Amniotic stem cell (primary cell): ENCODE measurements around the gene DNAAF5.

Experiments used
- DNase-seq: peaks from one replicate; lab custom pipeline; 2025; lab: John Stamatoyannopoulos, UW

The DNAAF5 gene

GRCh38 chr7:707296-708000 lies 19.1 kb upstream of the DNAAF5 start:
- DNase-seq: no peak

GRCh38 chr7:710161-710560 lies 16.3 kb upstream of the DNAAF5 start:
- DNase-seq: no peak

DNA sequence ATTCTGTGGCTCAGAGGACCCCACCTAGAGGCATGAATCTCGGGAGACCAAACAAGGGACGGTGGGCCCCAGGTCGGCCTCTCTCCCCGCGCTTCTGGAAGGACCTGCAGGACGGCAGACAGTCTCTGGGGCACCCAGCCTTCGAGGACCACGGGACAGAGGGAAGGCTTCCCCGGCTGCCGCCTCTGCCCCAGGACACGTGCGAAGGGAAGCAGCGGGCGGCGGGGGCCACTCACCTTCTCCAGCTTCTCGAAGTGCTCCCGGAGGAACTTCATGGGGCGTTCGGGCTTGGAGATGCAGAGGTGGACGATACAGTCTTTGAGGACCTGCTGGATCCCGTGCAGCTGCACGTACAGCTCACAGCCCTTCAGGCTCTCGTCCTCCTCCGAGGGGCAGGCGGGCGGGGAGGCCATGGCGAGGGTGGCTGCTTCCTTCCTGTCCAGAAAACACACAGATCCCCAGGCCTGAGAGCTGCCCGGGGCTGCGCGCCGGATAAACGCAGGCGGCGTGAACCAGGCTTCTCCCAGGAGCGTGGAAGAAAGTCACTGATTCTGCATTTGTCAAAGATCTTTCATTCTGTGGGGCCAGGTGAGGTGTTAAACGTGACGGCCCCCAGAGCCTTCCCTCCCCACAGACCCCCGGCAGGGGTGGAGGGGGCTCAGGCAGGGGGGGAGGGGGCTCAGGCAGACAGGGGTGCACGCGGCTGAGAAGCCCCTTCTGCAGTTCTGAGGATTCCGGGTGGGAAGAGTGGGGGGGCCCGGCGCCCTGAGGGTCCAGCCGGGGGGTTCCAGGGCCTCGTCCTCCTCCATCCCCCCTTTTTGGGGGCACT lies 15.2 kb upstream of the DNAAF5 start:
- no peak for DNase-seq

DNA sequence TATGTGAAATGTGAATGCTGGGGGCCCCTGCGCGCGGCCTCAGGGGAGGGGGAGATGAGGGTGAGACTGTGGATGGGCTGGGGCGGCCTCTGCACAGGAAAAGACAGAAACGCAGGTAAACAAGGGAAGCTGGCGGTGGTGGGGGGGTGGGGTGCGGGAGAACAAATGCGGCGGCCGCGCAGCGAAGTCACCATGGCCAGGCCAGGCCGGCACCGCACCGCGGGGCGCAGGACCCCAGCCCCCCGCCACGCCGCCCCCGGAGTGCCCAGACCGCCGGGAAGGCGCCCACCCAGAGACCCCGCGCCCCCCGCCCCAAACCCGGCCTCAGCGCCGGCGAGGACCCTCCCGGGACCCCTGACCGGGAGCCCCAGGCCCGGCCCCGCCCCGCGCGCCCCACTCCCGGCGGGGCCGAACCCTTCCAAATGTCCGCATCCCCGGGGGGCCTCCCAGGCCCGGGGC lies 14.5 kb upstream of the DNAAF5 start:
- DNase-seq: no peak

DNA sequence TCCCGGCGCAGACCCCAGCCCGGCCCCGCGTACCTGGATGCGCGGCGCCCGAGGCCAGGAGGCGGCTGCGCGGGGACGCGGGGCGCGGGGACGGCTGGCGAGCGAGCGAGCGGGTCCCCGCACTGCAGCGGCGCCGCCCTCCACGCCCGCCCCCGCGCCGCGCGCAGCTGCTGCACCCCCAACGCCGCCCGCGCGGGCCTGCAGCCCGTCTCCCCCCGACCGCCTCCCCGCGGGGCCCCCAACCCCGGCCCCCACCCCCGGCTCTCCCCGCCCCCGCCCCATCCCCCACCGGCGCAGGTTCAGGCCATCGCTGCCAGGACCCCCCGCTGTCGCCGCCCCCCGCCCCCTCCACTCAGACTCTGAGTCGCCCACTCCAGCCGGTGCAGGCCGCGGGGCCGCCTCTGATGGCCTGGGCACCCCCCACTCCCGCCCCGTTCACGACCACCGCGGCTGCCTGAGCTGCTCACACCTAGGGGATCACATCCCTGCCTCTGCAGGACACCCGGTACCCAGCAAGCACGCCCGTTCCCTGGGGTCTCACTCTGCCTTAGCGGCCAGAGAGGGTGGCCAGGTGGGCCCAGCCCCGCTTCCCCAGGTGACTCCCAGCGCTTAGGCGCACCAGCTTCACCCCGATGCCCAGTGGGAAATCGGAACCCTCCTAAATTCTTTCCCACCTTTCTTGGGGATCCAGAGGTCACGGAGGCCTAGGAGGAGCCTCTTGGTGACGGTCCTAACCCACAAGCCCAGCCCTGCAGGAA lies 13.9 kb upstream of the DNAAF5 start:
- DNase-seq: no peak

GRCh38 chr7:713139-713457 lies 13.4 kb upstream of the DNAAF5 start:
- DNase-seq: no peak

DNA sequence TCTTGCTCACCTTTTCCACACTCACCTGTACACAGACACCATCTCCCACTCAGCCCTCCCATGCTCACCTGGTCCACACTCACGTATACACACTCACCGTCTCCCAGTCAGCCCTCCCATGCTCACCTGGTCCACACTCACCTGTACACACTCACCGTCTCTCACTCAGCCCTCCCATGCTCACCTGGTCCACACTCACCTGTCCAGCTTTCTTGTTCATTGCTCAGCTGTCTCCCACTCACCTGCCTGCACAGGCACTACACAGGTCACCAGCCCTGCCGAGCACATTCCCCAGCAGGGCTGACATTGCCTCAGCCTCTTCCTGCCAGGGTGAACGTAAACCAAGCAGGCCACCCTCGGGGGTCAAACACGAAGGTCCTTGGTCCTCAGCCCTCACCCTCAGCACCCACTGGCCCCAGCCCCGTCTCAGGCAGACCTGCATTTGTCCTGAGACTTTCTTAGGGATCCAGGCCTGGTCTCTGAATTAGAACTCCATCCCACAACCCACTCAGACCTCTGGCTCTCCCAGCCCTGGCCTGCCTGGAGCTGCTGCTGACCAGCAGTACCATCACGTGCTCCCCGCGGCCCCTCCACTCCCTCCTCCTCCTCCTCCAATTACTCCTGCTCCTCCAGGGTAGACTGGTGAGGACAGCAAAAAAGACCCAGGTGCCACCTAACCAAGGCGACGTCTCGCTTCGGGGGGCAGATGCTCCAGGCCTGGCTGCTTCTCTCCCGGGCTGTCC lies 12.8 kb upstream of the DNAAF5 start:
- no peak for DNase-seq

- DNase-seq: no peak
These were observed 12.2 kb upstream of the DNAAF5 start for GRCh38 chr7:714251-714671.

GRCh38 chr7:716222-716621 lies 10.3 kb upstream of the DNAAF5 start:
- no peak for DNase-seq

GRCh38 chr7:716636-717035 lies 9.9 kb upstream of the DNAAF5 start:
- no peak for DNase-seq

GRCh38 chr7:721619-722248 lies 4.8 kb upstream of the DNAAF5 start:
- DNase-seq: no peak

GRCh38 chr7:723541-723940 lies 3.0 kb upstream of the DNAAF5 start:
- no peak for DNase-seq

- no peak for DNase-seq
These were observed 2.2 kb upstream of the DNAAF5 start for GRCh38 chr7:724298-724697.

- no peak for DNase-seq
These were observed 1.1 kb upstream of the DNAAF5 start for GRCh38 chr7:725223-726005.

- no peak for DNase-seq
These were observed 280 bp downstream of the DNAAF5 start for GRCh38 chr7:726854-727103.

DNA sequence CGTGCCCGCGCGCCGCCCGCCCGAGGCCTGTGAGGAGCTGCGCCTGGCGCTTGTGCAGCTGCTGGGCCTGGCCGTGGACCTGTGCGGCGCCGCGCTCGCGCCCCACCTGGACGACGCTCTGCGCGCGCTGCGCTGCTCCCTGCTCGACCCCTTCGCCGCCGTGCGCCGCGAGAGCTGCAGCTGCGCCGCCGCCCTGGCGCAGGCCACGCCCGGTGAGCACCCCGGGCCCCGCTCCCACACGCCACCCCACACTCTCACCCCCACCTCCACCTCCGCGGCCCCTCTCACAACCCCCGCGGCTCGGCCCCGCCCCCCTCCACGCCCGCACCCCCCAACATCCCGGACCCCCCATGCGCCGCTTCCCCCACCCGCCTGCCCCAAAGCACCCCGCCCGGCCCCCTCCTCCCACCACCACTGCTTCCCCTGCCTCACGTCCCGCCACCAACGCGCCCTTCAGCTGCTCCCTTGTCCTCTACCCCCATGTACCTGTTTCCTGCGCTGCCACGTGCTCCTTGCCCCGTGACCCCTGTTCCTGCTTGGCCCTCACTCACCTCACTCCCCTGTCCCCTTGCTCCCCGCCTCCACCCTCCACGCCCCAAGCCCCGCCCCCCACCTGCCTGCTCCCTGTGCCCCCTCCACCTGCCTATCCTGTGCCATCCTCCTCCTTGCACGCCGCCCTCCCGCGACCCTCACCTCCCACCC lies 756 bp downstream of the DNAAF5 start, which contains the start of gene PRKAR1B:
TSS of gene PRKAR1B (minus strand) at position 178 of the 702 bp plus-strand sequence. CDS start 15,776 bp downstream, outside the sequence.
- DNase-seq: no peak

DNA sequence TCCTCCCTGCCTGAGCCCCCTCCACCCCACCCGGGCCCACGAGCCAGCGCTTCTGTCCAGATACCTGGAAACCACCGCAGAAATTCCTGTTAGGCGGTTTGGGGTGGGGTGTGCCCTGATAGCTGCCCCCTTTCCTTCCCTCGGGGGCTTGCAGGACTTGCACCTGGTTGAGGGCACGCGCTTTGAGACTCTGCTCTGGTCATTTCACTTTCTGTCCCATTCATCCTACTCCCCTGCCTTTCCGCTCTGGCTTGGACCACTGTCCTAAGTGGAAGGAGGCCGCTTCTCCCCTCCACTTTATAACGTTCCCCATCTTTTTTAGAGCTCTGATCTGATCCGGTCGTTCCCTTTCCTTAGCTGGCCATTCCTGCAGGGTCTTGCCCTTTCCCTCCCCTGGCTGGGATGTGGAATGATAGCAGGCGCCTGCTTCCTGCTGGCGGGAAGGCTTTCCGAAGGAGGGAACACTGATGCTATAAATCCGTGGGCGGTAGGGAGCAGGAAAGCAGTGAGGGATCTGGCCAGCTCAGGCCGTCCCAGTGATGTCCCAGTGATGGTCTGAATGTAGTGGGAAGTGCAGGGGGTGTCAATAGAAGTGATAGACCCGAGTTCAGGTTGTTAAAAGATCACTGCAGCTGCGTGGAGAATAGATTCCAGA lies 1.4 kb downstream of the DNAAF5 start:
- no peak for DNase-seq

DNA sequence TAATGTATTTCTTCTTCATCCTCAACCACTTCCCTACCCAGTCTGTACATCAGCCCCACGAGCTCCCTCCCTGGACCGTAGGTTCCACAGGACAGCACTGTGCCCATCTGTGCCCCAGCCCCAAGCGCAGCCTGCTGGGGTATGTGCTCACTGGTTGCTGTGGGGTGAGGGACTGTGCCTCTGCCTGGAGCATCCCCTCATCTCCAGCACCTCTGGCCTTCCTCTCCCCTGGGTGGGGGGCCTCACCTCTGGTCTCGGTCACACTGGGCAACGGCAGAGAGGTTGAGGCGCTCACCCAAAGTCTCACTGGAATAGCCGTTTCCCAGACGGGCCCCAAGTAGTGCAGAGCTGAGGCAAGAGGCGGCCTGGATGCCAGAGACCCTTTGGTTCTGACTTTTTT lies 2.1 kb downstream of the DNAAF5 start:
- DNase-seq: no peak

- DNase-seq: no peak
These were observed 2.9 kb downstream of the DNAAF5 start for GRCh38 chr7:729140-730000.
